Smooth muscle cell of the brain vasculature (primary cell): Measurements from ENCODE around the gene BUB3.
"Not testable (repeated sequence)": the region's sequence is repeated elsewhere in the genome, so short reads cannot be mapped to it uniquely, and the experiment has no call there.

Experiments used
- DNase-seq: peaks from one replicate; pipeline ENCODE4 v3.0.0-alpha.2; 2012; ENCODE audit warnings: low read depth, low spot score

Gene BUB3

GRCh38 chr10:123154711-123155505, 706 bp downstream of the BUB3 start:
- no peak for DNase-seq

- DNase-seq, result no peak
Observed at GRCh38 chr10:123156078-123156477, 1.9 kb downstream of the BUB3 start.

DNA sequence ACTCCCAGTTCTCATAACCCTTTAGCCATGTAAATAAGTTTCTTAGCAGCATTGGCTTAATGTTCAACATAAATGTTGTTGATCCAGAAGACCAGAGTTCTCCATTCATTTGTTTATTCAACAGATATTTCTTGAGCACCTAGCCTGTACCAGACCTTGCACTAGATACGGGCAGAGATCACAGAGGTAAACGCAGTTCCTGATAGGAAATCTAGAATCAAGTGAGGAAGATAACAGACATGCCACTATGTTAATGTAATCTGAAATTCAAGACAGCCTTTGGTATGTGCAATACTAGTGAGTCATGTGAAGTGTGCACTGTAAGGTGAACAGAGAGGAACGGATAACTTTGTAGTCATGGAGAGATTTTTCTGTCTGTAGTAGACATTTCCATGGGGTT, 3.0 kb downstream of the BUB3 start:
- DNase-seq, result no peak

GRCh38 chr10:123158682-123159081, 4.5 kb downstream of the BUB3 start:
- DNase-seq, result no peak

DNA sequence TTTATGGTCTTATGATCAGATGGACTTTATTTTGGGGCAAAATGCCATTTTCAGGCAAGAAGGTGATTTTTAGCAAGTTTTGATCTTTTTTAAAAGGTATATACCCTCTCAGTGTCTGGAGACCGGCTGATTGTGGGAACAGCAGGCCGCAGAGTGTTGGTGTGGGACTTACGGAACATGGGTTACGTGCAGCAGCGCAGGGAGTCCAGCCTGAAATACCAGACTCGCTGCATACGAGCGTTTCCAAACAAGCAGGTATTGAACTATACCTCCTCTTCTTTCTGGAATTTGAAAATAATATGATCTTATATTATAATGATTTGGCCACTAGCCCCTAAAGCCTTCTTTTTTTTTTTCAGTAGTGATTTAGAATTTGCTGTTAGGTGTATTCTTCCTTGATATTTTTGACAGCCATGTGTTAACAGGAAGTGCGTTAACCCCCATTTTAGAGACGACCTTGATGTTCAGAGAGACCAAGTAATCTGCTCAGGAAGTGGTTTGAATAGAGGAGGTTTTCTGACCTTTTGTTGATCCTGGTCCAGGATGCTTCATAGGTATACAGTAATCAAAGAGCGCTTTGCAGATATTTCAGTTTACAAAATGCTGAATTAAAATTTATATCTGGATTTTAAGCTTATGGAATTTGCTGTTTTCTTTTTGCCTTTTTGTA, 6.2 kb downstream of the BUB3 start:
- no peak for DNase-seq

DNA sequence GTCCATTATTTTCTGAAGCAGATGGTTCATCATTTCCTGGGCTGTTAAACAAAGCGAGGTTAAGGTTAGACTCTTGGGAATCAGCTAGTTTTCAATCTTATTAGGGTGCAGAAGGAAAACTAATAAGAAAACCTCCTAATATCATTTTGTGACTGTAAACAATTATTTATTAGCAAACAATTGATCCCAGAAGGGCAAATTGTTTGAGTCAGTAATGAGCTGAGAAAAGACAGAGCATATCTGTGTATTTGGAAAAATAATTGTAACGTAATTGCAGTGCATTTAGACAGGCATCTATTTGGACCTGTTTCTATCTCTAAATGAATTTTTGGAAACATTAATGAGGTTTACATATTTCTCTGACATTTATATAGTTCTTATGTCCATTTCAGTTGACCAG, 10.1 kb downstream of the BUB3 start:
- DNase-seq, result no peak

DNA sequence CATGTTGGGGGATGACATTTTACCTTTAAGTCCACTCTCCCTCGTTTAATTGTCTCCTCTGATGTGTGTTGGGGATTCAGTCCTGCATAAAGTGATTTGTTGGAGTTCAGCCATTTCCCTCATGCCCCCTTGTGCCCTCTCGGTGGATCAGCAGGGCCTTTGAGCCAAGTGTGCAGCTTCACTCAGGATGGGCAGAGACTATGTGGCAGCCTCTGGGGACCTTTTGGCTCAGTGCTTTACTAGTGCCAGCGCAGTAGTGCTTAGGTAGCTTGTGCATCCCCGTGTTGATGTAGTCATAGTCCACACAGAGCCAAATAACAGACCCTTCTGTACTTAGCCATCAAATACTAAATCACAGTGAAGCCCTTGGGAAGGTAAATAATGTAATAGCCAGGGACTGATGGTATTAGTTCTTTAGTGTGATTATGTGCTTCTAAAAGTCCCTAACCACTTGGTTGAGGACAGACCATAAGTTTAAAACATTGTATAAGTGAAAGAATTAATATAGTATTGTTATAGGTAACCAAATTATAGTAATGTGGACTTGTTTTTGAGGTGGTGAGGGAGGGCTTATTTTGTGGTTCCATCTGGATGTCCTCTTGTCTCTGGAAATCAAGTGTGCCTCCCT, 11.4 kb downstream of the BUB3 start:
- no peak for DNase-seq

GRCh38 chr10:123166618-123167017, 12.4 kb downstream of the BUB3 start:
- no peak for DNase-seq

DNA sequence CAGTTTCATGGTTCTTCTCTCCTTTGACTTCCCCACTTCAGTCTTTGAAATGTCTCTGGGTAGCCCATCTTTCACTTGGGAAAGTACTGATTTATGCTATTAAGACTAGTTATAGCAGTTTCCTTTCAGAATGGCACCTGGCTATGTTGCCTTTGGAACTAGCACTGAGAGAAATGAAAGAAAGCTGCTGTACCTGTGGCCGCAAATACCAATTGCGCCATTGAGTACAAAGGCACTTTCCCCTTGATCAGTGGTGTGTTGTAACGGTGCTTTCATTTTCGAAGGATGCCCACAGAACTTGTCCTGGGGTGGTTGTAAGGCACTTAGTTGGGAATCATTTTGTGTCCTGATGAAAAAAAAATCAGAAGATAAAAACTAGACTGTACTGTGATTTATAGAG, 16.8 kb downstream of the BUB3 start:
- no peak for DNase-seq

DNA sequence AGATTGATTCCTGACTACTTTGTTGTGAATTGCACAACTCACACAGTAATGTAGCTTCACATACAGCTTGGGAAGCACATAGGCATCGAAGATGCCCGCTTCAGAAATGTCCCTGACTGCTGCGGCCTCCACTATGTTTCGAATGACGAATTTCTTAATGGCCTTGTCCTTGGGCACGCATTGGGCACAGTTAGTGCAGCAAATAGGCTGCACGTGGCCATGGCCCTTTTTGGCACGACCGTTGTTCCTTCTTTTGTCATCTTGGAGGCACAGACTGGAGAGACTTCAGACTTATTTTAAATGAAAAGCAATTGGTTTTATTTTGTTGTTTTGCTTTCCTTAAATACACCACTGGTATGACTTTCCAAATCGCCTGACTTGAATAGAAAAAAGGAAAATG, 17.4 kb downstream of the BUB3 start:
- not testable (repeated sequence) for DNase-seq

GRCh38 chr10:123175389-123176387, 21.5 kb downstream of the BUB3 start:
- DNase-seq, result no peak

DNA sequence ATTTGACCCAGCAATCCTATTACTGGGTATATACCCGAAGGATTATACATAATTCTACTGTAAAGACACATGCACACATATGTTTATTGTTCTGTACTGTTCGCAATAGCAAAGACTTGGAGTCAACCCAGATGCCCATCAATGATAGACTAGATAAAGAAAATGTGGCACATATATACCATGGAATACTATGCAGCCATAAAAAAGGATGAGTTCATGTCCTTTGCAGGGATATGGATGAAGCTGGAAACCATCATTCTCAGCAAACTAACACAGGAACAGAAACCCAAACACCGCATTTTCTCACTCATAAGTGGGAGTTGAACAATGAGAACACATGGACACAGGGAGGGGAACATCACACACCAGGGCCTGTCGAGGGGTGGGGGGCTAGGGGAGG, 24.2 kb downstream of the BUB3 start:
- DNase-seq, result not testable (repeated sequence)

DNA sequence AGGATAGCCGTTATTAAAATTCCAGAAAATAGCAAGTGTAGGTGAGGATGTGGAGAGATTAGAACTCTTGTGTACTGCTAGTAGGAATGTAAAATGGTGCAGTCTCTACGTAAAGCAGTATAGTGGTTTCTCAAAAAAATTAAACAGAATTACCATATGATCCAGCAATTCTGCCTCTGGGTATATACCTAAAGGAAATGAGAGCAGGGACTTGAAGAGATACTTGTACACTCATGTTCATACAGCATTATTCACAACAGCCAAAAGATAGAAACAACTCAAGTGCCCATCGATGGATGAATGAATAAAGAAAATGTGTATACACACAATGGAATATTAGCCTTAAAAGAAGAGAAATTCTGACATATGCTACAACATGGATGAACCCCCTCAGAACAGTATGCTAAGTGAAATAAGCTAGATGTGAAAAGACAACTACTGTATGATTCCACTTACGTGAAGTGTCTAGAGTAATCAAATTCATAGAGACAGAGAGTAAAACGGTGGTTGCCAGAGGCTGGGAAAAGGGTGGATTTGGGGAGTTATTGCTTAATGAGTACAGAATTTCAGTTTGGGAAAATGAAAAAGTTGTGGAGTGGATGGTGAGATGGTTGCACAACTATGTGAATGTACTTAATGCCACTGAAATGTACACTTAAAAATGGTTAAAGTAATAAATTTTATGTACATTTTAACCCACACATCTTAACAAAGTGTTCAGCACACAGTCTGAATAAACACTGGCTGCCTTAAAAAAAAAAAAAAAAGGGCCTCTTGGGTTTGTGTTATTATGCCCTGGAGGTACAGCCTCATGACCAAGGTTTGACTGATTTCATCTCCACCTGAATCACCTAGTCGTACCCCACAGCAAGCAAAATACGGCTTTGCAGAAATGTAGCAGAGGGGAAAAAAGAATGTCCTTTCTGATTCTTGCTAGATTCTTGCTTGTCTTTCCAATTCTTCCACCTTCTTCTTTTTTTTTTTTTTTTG, 26.2 kb downstream of the BUB3 start:
- no peak for DNase-seq

DNA sequence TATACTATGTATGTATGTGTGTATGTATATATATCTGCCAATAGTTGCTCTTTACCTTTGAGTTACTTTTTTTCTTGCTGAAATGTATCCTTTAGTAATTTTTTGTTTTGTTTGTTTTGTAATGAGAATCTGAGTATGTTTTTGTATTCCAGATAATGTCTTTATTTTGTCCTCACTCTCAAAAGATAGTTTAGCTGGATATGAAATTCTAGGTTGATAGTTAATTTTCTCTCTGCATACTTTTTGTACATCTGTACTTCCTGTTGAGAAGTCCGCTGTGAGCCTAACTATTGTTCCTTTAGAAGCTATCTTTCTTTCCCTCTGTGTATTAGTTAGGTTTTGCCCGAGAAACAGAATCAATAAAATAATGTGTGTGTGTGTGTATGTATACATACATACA, 29.5 kb downstream of the BUB3 start:
- DNase-seq, result no peak

- no peak for DNase-seq
Observed at GRCh38 chr10:123187781-123188180, 33.6 kb downstream of the BUB3 start.

GRCh38 chr10:123191886-123192285, 37.7 kb downstream of the BUB3 start:
- no peak for DNase-seq

- DNase-seq, result no peak
Observed at GRCh38 chr10:123194056-123194455, 39.9 kb downstream of the BUB3 start.

- no peak for DNase-seq
Observed at GRCh38 chr10:123200531-123200930, 46.3 kb downstream of the BUB3 start.

DNA sequence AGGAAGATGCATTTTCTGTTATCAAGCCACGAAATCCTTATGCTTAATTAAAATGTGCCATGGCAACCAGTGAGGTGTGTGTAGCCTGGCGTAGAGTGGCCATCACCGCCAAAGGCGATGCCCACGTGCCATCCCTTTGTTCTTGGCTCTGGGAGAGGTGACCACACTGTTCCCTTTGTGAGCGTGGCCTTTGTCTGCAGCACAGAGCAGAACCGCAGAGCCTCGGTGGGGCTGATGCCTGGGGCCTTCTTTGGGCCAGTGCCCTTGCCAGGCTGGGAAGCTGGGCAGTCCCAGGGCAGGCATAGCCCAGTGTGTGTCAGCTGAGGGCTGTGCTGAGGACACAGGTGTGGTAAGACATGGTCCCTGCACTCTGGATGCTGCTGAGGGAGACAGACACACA, 48.3 kb downstream of the BUB3 start:
- DNase-seq, result no peak

DNA sequence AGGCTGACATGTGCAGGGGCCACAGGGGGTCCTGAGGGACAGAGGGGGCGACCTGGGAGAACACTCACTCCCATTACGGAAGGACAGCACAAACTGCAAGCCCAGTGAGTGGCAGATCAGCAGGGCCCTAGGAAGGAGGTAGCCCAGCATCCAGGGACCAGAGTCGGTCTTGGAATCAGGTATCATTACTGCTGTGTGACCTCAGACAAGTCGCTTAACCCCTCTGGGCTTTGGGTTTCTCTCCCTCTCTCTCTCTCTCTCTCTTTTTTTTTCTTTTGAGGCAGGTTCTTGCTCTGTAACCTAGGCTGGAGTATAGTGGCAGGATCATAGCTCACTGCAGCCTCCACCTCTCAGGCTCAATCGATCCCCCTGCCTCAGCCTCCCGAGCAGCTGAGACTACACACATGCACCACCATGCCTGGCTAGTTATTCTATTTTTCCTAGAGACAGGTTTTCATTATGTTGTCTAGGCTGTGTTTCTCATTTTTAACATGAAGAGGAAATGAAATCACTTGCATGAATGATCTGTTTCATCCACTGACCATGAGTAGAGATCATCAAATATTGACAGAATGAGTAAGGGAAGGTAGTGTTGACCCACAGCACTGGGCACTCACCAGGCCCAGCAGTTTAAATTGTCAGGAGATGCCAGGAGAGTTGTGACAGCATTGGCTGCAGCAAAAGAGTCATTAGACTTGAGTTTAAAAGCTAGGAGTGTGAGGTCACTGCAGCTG, 49.4 kb downstream of the BUB3 start:
- no peak for DNase-seq
